HCT116 (cell line): ENCODE data around the gene EVI5L. TPM values are rescaled to one million over a fixed set of nuclear protein-coding genes. Genes with fewer than 3 reads are reported as not detected.

Experiments used
- ATAC-seq: fragments of 200-7000 bp; cut with Tn5 transposase; 2 replicates; pipeline ENCODE4 v1.9.1; 2020; ENCODE audit warnings: mild to moderate bottlenecking, moderate library complexity
- BruUV-seq: library from RNA; stranded (reverse); fragments of 400-500 nt; replicated peaks from 2 replicates; lab custom pipeline; 2021; lab: Mats Ljungman, UMichigan
- CTCF ChIA-PET: fragments of 300-600 bp; sonication (Branson Sonifier 250); formaldehyde crosslinking; loops from one replicate; lab custom pipeline; 2021; ENCODE audit warnings: antibody characterized with exemption; lab: Charles Lee
- POLR2A ChIA-PET: fragments of 300-600, 350-600 bp; sonication (Branson Sonifier 250); formaldehyde crosslinking; loops from one replicate; lab custom pipeline; 2021; ENCODE audit warnings: antibody characterized with exemption; lab: Charles Lee
- RAD21 ChIA-PET, 2 experiments: fragments of 300-600 bp; sonication (Branson Sonifier 250); formaldehyde crosslinking; loops; one replicate each; lab custom pipeline; 2023; ENCODE audit warnings: low total read pairs in 2 of 2; ENCODE audit not compliant: uncharacterized antibody in 2 of 2, unreplicated experiment in 2 of 2, low non-redundant PET in 1 of 2; lab: Charles Lee
- DNase-seq: peaks from one replicate; pipeline ENCODE4 v3.0.0-alpha.2; 2010; ENCODE audit warnings: low read depth, low spot score
- H2AFZ ChIP-seq: fragments of 200-600 bp; shearing (Covaris generic), sonication (generic); 2 replicates; pipeline ENCODE4 v1.6.1; 2017; ENCODE audit warnings: low read depth, mixed run types, mixed read lengths, antibody characterized with exemption, low read length; ENCODE audit not compliant: poor library complexity, severe bottlenecking
- H3K27ac ChIP-seq: 2 replicates; pipeline ENCODE4 v1.5.1; 2012; ENCODE audit warnings: low read depth, low read length
- H3K27me3 ChIP-seq: fragments of 200-600 bp; sonication (generic); 2 replicates; pipeline ENCODE4 v1.6.1; 2016; ENCODE audit warnings: mixed run types, low read length, mixed read lengths; ENCODE audit not compliant: insufficient read depth
- H3K36me3 ChIP-seq, 2 experiments: fragments of 200-500 bp in 1 of 2; fragments of 200-600 bp in 1 of 2; sonication (Bioruptor generic) in 1 of 2; sonication (generic) in 1 of 2; 2 replicates each; pipeline versions ENCODE4 v1.5.1 to v1.6.1; 2014 to 2016; ENCODE audit warnings: low read length in 2 of 2, inconsistent platforms in 1 of 2, mixed read lengths in 1 of 2, mixed run types in 1 of 2; ENCODE audit not compliant: insufficient read depth in 2 of 2, control insufficient read depth in 1 of 2
- H3K4me1 ChIP-seq, 2 experiments: fragments of 200-600 bp in 1 of 2; sonication (generic) in 1 of 2; 2 replicates each; pipeline versions ENCODE4 v1.5.1 to v1.6.1; 2012 to 2017; ENCODE audit warnings: low read length in 2 of 2, inconsistent platforms in 1 of 2, mild to moderate bottlenecking in 1 of 2, mixed read lengths in 1 of 2, mixed run types in 1 of 2, moderate library complexity in 1 of 2; ENCODE audit not compliant: insufficient read depth in 2 of 2, control insufficient read depth in 1 of 2
- H3K4me2 ChIP-seq: fragments of 200-600 bp; sonication (generic); 2 replicates; pipeline ENCODE4 v1.6.1; 2017; ENCODE audit warnings: mixed run types, low read length, mixed read lengths
- H3K4me3 ChIP-seq, 2 experiments: fragments of 200-600 bp in 1 of 2; sonication (generic) in 1 of 2; replicated peaks in 1 of 2; 2 replicates each; pipeline ENCODE4 v1.5.1; 2011 to 2016; ENCODE audit warnings: low read length in 2 of 2, control low read depth in 1 of 2, low read depth in 1 of 2, mild to moderate bottlenecking in 1 of 2, mixed read lengths in 1 of 2, mixed run types in 1 of 2
- H3K79me2 ChIP-seq: fragments of 200-600 bp; sonication (generic); 2 replicates; pipeline ENCODE4 v1.6.1; 2017; ENCODE audit warnings: mild to moderate bottlenecking, mixed run types, low read length, moderate library complexity, mixed read lengths; ENCODE audit not compliant: insufficient read depth
- H3K9ac ChIP-seq: fragments of 200-600 bp; sonication (generic); 2 replicates; pipeline ENCODE4 v1.6.1; 2016; ENCODE audit warnings: low read length, mixed read lengths
- H3K9me2 ChIP-seq: fragments of 200-600 bp; sonication (generic), shearing (Covaris generic); 2 replicates; pipeline ENCODE4 v1.6.1; 2017; ENCODE audit warnings: mixed run types, mild to moderate bottlenecking, moderate library complexity; ENCODE audit not compliant: insufficient read depth
- H3K9me3 ChIP-seq, 2 experiments: fragments of 200-500 bp in 1 of 2; fragments of 200-600 bp in 1 of 2; sonication (Bioruptor generic) in 1 of 2; sonication (generic) in 1 of 2; 2 replicates each; pipeline ENCODE4 v1.6.1; 2014 to 2017; ENCODE audit warnings: low read length in 2 of 2, mixed read lengths in 2 of 2, inconsistent platforms in 1 of 2, low read depth in 1 of 2, mild to moderate bottlenecking in 1 of 2, mixed run types in 1 of 2, moderate library complexity in 1 of 2; ENCODE audit not compliant: control insufficient read depth in 1 of 2, insufficient read depth in 1 of 2
- H4K20me1 ChIP-seq: fragments of 200-600 bp; sonication (generic), shearing (Covaris generic); 2 replicates; pipeline ENCODE4 v1.6.1; 2017; ENCODE audit warnings: mixed run types, mild to moderate bottlenecking, moderate library complexity; ENCODE audit not compliant: insufficient read depth
- EGR1 ChIP-seq: IDR thresholded peaks from 2 replicates; pipeline ENCODE4 v1.6.1; 2012; ENCODE audit warnings: low read depth
- ELF1 ChIP-seq: IDR thresholded peaks from 2 replicates; pipeline ENCODE4 v1.6.1; 2012; ENCODE audit warnings: low read depth, borderline replicate concordance
- FOSL1 ChIP-seq: IDR thresholded peaks from 2 replicates; pipeline ENCODE4 v1.6.1; 2012; ENCODE audit warnings: low read depth
- JUND ChIP-seq: IDR thresholded peaks from 2 replicates; pipeline ENCODE4 v1.6.1; 2012
- POLR2A ChIP-seq: IDR thresholded peaks from 2 replicates; pipeline ENCODE4 v1.7.0; 2011; ENCODE audit warnings: borderline replicate concordance; ENCODE audit not compliant: insufficient read depth, insufficient read length; ENCODE audit errors: extremely low read depth
- POLR2AphosphoS5 ChIP-seq: IDR thresholded peaks from 2 replicates; pipeline ENCODE4 v1.6.1; 2011; ENCODE audit warnings: mild to moderate bottlenecking, low read depth, low read length, moderate library complexity
- RAD21 ChIP-seq: IDR thresholded peaks from 2 replicates; pipeline ENCODE4 v1.6.1; 2012; ENCODE audit warnings: low read depth, mild to moderate bottlenecking
- SIN3A ChIP-seq: IDR thresholded peaks from 2 replicates; pipeline ENCODE4 v1.6.1; 2012; ENCODE audit warnings: low read depth
- SP1 ChIP-seq: IDR thresholded peaks from 2 replicates; pipeline ENCODE4 v1.6.1; 2012; ENCODE audit warnings: low read depth
- YY1 ChIP-seq: IDR thresholded peaks from 2 replicates; pipeline ENCODE4 v1.6.1; 2011; ENCODE audit warnings: low read length, low read depth, moderate library complexity, mild to moderate bottlenecking; ENCODE audit not compliant: insufficient replicate concordance; ENCODE audit errors: extremely low read depth
- ZBTB33 ChIP-seq: IDR thresholded peaks from 2 replicates; pipeline ENCODE4 v1.6.1; 2011; ENCODE audit warnings: mild to moderate bottlenecking, low read length, moderate library complexity; ENCODE audit not compliant: insufficient replicate concordance; ENCODE audit errors: extremely low read depth
- ZFX ChIP-seq: fragments of 450-650 bp; IDR thresholded peaks from 2 replicates; pipeline ENCODE4 v1.6.1; 2017
- intact Hi-C: fragments of 100-400 bp; cut with micrococcal nuclease; formaldehyde crosslinking; loops from 2 replicates; pipeline ENCODE4 v1.10.0; 2022
- total RNA-seq: library from RNA; stranded (reverse); gene quantifications from one replicate; pipeline ENCODE4 v1.2.1, GENCODE V29; 2021; ENCODE audit not compliant: unreplicated experiment

The EVI5L gene
- total RNA-seq, 1 experiment from 2014 or later = 15.0 TPM

GRCh38 chr19:7850000-7850813, 20.2 kb downstream of the EVI5L start:
- H3K4me3 ChIP-seq = no peak overlapping the region
- H3K4me1 ChIP-seq = peaks cover 11 to 18% of the 10 kb centered on the region in 2 experiments; a peak in 3 of 4 replicates
- H2AFZ ChIP-seq = no peak overlapping the region
- intact Hi-C loops = loop anchor here (5.0 kb wide), 1 partner anchor 72 kb away; the partner anchor contains the start of gene SNAPC2
- H3K9me3 ChIP-seq = no peaks in the 10 kb centered on the region
- H3K9ac ChIP-seq = no peak overlapping the region
- TF ChIP-seq POLR2AphosphoS5 = no peak
- TF ChIP-seq EGR1 = no peak
- TF ChIP-seq POLR2A = no peak
- TF ChIP-seq ZBTB33 = no peak
- no peak for TF ChIP-seq RAD21
- no peak for TF ChIP-seq JUND
- no peak for TF ChIP-seq FOSL1
- no peak for TF ChIP-seq ELF1
- no peak for TF ChIP-seq ZFX
- TF ChIP-seq SP1 = no peak
- no peak for TF ChIP-seq SIN3A
- TF ChIP-seq YY1 = no peak
- no peaks in the 10 kb centered on the region for H4K20me1 ChIP-seq
- no peak overlapping the region for H3K4me2 ChIP-seq
- ATAC-seq (no peak), DNase-seq (no peak)
- POLR2A ChIA-PET = interaction anchor here (1.0 kb wide), 1 partner anchor 71 kb away, joined by 3 read pairs; no protein-coding TSS in a partner anchor
- BruUV-seq = no TSS peak
- no peaks in the 10 kb centered on the region for H3K36me3 ChIP-seq
- no peaks in the 10 kb centered on the region for H3K27me3 ChIP-seq
- no peaks in the 10 kb centered on the region for H3K9me2 ChIP-seq
- CTCF ChIA-PET = no interaction called here
- no peaks in the 10 kb centered on the region for H3K79me2 ChIP-seq
- RAD21 ChIA-PET = no interaction called here
- H3K27ac ChIP-seq = no peak overlapping the region
